HG02852 (cell line): ENCODE results near the gene OR2V1.
"Not testable (repeated sequence)": the region's sequence is repeated elsewhere in the genome, so short reads cannot be mapped to it uniquely, and the experiment has no call there.

ENCODE experiments used
- ATAC-seq: cut with Tn5 transposase; IDR thresholded peaks from one replicate; pipeline ENCODE4 v1.9.1; 2021; ENCODE audit warnings: mild to moderate bottlenecking, moderate library complexity; ENCODE audit not compliant: unreplicated experiment

OR2V1 gene, protein sequence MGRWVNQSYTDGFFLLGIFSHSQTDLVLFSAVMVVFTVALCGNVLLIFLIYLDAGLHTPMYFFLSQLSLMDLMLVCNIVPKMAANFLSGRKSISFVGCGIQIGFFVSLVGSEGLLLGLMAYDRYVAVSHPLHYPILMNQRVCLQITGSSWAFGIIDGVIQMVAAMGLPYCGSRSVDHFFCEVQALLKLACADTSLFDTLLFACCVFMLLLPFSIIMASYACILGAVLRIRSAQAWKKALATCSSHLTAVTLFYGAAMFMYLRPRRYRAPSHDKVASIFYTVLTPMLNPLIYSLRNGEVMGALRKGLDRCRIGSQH

DNA sequence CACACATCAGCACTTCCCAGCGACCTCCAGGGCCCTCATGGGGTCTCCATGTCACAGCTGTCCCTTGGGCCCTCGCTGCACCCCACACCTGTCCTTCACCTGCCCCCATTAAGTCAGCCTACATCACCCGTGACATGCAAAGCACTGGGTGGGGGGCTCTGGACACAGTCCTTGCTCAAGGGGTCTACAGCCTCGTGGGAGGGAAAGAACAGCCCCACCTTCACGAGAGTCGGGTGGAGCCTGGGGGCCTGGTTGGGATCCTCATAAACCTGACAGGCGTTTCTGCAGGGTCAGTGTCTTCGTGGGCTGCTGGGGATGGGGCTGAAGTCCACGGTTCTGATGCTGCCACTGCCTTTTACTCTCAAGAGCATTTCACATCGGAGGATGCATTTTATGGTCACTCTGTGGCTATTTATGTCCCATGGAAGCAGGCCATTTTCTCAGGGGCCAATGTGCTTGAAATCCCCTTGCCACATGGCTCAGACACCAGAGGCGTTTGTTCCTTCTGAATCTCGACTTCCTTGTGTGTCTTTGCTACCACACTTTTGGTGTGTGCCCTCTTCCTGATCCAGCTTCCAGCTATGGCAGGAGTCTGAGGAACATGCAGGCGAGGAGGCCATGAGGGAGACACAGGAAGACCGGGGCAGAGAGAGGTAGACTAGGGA is at the start of gene OR2V1:
Gene OR2V1, minus strand, starts transcription at position 338 of the 665 bp plus-strand sequence. CDS start 5,865 bp downstream, outside the sequence.
- ATAC-seq: no peak

DNA sequence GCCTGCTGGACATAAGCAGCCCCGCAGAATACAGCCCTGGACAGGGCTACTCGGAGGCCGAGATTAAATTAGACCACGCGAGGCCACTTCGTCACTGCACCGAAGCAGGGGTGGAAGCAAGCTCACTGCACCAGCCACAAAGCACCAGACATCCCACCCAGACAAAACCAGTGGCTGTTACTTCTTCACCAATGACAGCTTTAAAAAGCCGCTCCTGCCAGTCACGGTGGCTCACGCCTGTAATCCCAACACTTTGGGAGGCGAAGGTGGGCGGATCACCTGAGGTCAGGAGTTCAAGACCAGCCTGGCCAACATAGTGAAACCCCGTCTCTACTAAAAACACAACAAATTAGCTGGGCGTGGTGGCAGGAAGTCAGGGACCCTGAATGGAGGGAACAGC is 46.6 kb upstream of the OR2V1 start:
- not testable (repeated sequence) for ATAC-seq

DNA sequence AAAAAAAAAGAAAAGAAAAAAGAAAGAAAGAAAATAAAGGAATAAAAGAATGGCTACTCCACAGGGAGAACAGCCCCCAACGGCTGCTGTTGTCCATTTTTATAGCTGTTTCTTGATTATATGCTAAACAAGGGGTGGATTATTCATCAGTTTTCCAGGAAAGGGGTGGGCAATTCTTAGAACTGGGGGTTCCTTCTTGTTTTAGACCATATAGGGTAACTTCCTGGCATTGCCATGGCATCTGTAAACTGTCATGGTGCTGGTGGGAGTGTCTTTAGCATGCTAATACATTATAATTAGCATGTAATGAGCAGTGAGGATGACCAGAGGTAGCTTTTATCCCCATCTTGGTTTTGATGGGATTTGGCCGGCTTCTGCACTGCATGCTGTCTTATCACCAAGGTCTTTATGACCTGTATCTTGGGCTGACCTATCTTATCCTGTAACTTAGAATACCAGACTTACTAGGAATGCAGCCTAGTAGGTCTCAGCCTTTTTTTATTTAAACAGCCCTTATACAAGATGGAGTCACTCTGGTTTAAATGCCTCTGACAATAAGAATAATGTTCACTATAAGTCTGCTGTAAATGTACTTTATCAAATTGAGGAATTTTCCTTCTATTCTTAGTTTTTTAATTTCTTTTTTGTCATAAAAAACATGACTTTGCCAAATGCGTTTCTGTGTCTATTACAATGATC is 45.4 kb upstream of the OR2V1 start:
- no peak for ATAC-seq

DNA sequence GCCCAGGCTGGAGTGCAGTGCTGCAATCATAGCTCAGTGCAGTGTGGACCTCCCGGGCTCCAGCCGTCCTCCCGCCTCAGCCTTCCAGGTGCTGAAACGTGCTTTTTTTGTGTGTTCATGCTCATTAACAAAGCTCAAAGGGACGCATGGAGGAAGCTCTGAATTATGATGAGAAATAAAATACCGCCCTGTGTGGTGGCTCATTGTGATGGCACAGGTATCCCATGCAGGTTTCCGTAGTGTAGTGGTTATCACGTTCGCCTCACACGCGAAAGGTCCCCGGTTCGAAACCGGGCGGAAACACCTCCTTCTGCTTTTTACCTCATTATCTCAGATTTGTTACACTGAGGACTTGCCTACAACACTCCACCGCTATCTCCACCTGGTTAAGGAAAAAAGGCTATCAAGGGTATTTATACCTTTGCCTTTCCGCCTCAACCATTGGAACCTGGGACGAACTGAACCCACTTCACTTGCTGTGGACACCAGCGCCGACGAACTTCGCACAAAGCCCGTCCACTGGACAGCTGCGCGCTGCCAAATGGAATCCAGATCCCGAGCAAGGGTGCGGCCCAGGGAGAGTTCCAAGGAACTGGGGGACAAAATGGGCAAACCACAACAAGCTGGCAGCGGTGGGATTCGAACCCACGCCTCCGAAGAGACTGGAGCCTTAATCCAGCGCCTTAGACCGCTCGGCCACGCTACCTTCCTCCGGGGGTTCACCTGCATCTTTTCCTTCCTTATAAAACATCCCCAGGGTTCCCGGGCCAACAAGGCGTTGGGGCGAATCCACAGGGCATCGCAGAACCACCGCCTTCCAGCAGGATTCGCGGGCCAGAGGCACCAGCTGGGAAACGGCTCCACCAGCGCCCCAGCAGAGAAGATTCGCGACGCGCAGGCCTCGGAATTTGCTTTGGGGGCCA is 42.7 kb upstream of the OR2V1 start:
- peak; percentile 41 for ATAC-seq

DNA sequence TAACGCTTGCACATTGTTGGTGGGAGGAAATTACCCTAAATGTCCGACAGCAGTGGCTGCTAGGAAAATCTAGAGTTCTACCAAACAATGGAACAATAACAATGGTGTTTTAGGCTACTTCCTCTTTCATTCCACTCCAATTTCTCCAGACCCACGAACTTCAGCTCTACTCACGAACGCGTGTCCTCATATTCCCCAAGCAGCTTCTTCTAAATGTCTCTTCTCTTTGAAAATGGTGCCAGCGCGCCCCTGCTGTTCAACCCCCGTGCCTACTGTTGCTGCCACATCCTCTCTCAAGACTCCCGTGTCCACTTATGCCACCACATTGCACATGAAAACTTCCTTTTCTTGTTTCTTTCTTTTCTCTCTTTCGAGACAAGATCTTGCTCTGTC is 42.1 kb upstream of the OR2V1 start:
- ATAC-seq: peak; percentile 24

DNA sequence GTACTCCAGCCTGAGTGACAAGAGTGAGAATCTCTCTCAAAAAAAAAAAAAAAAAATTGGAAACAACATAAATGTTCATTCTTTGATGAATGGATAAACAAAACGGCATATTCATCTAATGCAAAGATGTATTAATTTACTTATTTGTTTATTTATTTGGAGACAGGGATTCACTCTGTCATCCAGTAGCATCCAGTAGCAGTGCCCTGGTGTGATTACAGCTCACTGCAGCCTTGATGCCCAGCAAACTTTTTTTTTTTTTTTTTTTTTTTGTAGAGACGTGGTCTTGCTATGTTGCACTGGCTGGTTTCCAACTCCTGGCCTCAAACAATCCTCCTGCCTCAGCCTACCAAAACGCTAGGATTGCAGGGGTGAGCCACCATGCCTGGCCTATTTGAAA is 40.8 kb upstream of the OR2V1 start:
- no peak for ATAC-seq

DNA sequence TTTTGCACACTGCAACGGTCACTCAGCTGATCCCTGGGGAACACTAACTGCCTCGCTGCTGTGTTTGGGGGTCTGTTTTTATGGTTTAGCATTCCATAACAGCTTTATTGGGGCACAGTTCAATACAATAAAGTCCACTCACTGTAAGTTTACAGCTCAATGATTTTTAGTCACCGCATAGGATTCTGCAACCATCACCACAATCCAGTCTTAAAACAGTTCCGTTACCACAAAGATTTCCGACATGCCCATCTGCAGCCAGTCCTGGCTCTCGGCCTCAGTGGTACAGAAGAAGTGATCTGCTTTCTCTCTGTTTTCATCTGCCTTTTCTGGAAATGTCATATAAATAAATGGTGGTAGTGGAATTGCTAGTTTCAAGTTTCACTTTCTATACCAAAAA is 40.0 kb upstream of the OR2V1 start:
- ATAC-seq: no peak

DNA sequence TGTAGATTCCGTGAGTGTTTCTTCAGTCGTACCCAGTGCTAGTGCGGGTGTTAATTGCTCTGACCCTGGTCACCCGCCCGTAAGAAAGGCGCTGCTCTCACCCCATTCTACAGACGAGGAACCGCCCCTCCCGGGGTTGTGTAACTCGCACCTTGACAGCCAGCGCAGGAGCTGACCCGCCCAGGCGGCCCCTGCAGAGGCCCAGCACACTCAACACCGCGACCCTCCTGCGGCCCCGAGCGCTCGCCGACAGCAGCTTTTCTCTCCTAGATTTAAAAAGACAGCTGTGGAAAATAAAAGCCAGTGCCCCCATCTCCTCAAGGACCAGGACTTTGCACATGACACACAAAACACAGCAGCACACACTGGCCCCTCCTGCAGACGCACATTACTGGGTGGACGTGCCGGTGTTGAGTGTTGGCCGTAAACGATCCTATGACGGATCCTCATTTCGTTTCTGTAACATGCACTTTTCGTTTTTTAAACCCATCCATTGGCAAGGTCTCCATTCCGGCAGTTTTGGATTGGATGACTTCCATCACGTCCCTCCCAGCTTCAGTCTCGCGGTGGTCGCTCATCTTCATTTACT is 39.4 kb upstream of the OR2V1 start:
- peak; percentile 8 for ATAC-seq

DNA sequence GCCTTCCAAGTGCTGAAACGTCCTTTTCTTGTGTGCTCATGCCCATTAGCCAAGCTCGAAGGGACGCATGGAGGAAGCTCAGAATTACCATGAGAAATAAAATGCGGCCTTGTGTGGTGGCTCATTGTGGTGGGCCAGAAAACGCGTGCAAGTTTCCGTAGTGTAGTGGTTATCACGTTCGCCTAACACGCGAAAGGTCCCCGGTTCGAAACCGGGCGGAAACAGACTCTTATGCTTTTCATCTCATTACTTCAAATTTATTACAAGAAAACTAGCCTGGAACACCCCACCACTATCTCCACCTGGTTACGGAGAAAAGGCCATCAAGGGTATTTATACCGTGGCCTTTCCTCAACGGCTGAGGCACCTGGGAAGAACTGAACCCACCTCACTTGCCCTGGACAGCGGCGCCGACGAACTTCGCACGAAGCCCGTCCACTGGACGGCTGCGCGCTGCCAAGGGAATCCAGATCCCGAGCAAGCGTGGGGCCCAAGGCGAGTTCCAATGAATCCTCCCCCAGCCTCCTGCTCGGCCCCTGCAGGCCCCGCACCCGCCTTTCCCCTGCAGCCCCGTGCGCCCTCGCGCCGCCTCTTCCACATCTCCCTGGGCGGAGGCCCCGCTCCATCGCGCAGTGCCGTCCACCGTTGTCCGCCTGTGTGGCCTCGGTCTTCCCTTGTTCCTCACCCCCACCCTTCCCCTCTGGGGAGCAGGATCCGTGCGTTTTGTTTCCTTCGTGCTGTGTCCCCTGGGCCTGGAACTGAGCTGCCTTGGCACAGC is 38.7 kb upstream of the OR2V1 start:
- peak; percentile 32 for ATAC-seq

DNA sequence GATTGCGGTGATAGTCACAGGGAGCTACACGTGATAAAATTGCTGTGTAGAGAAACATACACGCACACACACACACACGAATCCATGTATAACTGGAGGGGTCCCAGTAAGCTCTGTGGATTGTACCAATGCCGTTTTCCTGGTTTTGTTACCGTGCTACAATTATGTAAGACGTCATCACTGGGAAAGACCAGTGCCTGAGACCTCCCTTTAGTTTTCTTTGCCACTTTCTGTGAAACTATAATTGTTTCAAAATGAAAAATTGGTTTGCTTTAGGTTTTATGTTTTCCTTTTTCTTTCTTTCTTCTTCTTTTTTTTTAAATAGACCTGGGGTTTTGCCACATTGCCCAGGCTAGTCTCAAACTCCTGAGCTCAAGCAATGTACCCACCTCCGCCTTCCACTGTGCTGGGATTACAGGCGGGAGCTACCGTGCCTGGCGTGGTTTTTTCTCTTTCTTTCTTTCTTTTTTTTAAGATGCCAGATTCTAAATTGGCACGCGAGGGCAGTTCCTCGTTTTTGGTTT is 37.7 kb upstream of the OR2V1 start:
- ATAC-seq: no peak

DNA sequence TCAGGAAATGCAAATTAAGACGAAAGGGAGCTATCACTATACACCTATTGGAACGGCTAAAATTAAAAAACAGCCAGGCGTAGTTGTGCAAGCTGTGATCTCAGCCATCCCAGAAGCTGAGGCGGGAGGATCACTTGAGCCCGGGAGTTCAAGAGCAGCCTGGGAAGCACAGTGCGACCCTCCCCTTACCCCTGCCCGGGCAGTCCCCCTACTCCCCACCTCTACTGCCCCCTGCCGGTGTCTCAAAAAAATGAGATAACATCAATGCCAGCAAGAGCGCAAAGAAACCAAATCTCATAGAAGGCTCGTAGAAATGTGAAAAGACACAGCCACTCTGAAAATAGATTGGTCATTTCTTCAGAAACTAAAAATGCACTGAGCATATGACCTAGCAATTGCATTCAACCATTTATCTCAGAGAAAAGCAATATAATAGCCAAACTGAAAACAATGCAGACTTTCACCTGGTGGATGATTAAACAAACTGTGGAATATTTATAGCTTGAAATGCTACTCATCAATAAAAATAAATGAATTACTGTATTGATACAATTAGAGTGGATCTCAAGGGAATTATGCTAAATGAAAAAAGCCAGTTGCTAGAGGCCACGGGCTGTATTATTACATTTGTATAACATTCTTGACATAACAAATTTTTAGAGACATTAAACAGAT is 37.0 kb upstream of the OR2V1 start:
- no peak for ATAC-seq

DNA sequence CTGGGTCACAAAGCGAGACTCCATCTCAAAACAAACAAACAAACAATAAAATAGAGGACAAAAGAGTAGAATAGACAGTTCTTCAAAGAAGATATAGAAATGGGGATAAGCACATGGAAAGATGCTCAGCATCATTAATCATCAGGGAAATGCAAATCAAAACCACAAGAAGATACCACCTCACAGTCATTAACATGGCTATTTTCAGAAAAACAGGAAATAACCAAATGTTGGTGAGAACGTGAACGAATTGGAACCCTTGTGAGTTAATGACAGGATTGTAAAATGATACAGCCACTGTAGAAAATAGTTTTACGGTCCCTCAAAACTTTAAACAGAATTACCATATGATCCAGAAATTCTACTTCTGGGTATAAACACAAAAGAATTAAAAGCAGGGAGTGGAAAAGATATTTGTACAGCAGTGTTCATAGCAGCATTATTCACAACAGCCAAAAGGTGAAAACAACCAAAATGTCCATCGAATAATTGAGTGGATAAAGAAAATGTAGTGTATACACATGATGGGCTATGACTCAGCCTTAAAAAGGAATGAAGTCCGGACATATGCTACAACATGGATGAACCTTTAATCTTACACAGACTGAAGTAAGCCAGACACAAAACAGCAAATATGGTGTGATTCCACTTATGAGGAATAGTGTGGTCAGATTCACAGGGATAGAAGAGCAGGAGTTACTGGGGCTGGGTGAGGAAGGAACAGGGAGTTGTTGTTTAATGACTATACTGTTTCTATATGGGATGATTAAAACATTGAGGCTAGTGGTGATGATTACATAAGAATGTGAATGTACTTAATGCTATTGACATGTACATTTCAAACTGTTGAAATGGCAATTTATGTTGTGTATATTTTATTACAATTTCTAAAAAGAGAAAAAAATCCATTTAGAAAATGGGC is 36.1 kb upstream of the OR2V1 start:
- ATAC-seq: no peak

DNA sequence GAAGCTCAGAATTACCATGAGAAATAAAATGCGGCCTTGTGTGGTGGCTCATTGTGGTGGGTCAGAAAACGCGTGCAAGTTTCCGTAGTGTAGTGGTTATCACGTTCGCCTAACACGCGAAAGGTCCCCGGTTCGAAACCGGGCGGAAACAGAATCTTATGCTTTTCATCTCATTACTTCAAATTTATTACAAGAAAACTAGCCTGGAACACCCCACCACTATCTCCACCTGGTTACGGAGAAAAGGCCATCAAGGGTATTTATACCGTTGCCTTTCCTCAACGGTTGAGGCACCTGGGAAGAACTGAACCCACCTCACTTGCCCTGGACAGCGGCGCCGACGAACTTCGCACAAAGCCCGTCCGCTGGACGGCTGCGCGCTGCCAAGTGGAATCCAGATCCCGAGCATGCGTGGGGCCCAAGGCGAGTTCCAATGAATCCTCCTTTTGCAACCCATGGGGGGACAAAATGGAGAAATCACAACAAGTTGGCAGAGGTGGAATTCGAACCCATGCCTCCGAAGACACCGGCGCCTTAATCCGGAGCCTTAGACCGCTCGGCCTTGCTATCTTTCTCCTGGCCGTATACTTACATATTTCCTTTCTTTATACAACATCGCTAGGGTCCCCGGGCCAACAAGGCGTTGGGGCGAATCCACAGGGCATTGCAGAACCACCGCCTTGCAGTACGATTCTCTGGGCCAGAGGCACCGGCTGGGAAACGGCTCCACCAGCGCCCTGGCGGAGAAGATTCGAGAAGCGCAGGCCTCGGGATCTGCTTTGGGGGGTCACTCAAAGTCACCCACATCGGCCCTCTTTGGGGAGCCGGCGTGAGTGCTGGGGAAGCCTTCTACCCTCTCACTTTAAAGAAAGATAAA is 33.3 kb upstream of the OR2V1 start:
- no peak for ATAC-seq

DNA sequence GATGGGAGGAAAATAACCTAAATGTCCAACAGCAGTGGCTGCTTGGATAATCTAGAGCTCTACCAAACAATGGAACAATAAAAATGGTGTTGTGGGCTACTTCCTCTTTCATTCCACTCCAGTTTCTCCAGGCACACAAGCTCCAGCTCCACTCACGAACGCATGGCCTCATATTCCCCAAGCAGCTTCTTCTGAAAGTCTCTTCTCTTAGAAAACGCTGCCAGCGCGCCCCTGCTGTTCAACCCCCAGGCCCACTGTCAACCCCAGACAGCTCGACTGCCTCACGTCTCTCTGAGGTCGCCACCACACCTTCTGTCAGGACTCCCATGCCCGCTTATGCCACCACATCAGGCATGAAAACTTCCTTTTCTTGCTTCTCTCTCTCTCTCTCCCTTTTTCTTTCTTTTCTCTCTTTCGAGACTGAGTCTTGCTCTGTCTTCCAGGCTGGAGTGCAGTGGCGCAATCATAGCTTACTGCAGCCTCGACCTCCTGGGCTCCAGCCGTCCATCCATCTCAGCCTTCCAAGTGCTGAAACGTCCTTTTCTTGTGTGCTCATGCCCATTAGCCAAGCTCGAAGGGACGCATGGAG is 32.6 kb upstream of the OR2V1 start:
- ATAC-seq: no peak

DNA sequence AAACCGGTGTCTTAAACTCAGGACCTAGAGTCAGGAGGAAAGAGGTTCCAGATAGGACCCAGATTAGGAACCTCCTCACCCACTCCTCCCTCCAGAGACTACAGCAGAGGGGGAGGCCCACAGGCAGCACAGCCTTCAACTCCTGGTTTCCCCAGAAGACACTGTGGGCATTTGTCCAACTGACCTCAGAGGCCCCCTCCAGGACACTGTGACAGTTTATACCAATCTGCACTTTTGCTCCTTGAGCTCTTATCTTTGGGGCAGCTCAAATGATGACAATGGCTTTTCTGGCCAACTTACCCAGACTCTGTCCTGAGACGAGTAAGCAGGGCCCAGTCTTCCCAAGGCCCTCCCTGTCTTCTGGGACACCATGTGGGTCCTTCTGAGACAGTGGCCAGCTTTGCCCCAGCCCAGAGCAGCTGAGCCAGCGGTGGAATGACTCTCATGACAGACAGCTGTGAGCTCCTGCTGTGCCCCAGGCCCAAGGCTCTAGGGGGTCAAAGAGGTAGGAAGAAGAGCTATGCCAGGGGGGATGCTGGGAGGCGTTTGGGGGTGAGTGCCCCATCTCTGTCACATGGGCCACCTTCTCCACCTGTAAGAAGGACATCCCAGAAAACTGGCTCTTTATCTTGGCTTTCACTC is 30.7 kb upstream of the OR2V1 start:
- no peak for ATAC-seq
